NOMO-1 treated with dmso at 0.1 percent for 144 hours (cell line): ENCODE results near the gene PAX1.

Experiments used
- DNase-seq: peaks from one replicate; lab custom pipeline; 2025; ENCODE audit not compliant: unreplicated experiment; lab: John Stamatoyannopoulos, UW

PAX1 gene

GRCh38 chr20:21705575-21706260 lies at the start of gene PAX1:
Gene PAX1, plus strand, starts transcription at chr20:21705664. Its CDS starts 49 bp downstream, at chr20:21705713.
- no peak for DNase-seq

DNA sequence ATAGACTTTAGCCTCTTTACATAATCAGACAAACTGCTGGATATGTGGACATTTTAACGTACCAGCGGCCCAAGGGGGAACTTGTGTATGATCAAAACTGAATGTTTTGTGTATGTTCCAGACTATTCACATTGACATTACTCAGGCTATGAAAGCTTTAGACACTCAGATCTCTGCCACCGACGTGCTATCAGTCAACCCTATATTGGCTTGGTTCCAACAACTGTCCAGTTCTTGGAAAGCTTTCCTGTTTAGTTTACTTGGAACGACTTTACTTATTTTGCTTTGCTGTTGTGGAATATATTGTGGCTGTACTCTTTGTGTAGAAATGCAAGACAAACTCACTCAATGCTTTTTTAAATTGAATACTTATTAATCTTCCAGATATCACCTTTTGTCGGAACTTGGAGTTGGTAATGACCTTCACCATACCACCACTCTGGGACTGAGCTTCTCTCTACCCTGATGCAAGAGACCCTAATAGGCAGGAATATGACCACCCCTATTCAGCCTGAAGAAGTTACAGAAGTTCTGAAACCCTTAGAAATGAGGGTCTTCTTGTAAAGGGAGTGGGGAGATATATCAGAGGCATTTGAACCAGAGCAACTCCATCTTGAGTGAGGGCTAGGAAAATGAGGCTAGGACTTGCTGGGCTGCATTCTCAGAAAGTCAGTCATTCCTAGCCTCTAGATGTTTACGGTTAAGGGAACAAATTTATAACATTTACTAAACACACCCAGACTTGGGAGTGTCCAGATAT lies 49.0 kb upstream of the PAX1 start:
- no peak for DNase-seq

GRCh38 chr20:21661488-21662055 lies 43.9 kb upstream of the PAX1 start:
- no peak for DNase-seq

DNA sequence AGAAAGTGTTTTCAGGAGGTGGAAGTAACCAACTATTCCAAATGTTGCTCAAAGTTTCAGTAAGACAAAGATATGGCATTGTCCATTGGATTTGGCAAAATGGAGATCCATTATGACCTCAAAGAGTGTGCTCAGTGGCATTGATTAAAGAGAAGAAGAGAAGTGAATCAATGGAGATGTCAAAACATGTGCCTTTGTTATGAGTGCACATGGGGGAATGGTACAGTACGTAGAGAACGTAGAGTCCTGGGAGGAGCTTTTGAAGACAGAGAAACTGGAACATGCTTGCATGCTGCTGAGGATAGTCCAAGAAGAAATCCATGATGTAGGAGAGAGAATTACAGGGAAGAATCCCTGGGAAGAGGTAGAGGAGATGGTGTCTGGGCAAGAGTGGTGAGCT lies 42.0 kb upstream of the PAX1 start:
- no peak for DNase-seq

DNA sequence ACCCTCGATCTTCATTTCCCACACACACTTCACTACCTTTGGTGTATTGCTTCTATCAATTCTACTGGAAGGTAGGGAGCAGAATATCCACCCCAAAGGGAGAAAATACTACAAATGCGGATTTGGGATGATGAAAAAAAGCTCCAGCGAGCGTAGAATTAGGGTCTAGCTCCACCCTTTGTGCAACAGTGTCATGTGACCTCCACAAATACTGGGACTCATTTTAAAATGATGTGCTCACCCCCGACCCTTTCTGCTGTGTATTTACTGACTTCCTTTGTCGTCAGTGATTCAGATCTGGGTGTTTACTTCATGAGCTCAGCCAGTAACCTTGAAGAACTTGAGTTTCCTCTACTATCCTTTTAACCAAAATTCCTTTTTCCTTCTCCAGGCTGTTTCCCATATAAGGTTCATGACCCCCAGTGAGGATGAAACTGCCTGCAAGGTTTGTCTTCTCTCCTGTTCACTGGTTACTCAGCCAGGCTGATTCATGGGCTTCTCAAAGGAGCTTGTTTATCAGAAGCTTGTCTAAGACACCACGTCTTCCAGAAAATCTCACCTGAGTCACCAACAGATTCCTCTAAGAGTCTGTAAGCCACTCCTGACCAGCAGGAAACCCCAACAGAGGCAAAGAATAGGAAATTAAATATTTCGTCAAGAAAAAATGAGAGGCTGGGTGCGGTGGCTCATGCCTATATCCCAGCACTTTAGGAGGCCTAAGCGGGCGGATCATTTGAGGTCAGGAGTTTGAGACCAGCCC lies 39.6 kb upstream of the PAX1 start:
- DNase-seq = no peak

DNA sequence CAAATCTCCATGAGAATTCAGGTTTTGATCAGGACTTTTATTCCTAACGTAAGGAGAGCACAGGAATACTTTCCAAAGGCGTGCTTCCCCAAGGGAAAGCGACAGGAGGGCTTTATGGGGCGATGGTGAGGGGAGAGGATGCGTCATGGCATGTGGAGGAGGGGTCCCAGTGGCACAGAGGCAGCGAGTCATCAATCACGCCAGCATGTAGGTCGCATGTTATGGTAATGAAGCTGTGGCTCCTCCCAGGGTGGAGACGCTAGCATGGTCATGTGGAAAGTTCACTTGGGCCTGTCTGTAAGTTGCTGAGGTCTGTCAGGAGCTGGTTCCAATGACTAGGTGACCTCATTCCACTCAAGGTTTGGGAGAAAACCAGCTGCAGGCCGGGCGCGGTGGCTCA lies 35.3 kb upstream of the PAX1 start:
- no peak for DNase-seq

GRCh38 chr20:21670981-21671380 lies 34.5 kb upstream of the PAX1 start:
- DNase-seq = no peak

DNA sequence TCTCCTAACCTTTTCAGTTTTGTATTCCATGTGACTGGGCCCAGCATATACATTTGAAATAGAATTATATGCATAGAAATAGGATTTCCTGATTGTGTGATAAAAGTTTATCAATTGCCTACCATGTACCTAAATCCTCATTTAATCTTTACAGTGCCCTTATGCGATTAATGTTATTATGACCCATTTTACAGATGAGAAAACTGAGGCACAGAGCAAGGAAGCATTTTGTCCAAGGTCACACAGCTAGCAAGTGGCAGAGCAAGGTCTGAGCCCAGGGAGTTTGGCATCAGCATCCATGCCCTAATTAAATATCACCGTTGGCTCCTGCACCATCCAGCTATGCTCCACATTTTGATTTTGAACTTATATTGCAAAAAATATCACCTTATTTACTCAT lies 28.2 kb upstream of the PAX1 start:
- no peak for DNase-seq

- no peak for DNase-seq
Measured at GRCh38 chr20:21677781-21678180, 27.7 kb upstream of the PAX1 start.

DNA sequence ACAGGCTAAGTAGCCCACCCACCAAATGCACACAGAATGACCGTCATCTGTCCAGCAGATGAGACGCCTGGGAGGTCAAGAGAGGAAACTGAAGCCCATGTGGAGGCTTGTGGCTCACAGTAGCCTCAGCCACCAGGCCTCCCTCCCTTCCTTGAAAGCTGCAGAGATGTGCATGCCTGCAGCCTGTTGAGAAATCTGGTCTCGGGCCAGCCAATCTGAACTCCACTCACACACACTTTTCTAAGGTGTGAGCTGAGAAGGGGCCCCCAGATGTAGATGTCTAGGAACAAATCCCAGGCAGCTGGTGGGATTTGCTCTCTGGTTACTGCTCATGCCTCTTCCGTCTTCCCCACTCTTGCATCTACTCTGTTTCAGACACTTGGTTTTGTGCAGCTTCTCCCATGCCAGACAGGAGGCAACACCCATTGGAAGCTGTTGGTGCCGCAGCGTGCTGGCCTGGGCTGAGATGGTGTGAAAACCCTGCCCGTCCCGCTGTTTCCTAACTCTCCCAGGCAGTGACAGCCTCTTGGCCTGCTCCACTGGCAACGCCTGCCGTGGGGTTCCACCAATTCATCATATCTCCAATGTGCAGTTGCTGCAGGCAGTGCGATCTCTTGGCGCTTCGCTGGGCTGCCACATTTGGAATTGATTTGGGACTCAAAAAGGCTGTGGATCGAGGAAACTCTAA lies 24.1 kb upstream of the PAX1 start:
- DNase-seq = no peak

- no peak for DNase-seq
Measured at GRCh38 chr20:21681922-21682318, 23.5 kb upstream of the PAX1 start.

GRCh38 chr20:21682521-21682954 lies 22.9 kb upstream of the PAX1 start:
- DNase-seq = no peak

- DNase-seq = no peak
Measured at GRCh38 chr20:21684671-21685070, 20.8 kb upstream of the PAX1 start.

- no peak for DNase-seq
Measured at GRCh38 chr20:21685981-21686380, 19.5 kb upstream of the PAX1 start.

DNA sequence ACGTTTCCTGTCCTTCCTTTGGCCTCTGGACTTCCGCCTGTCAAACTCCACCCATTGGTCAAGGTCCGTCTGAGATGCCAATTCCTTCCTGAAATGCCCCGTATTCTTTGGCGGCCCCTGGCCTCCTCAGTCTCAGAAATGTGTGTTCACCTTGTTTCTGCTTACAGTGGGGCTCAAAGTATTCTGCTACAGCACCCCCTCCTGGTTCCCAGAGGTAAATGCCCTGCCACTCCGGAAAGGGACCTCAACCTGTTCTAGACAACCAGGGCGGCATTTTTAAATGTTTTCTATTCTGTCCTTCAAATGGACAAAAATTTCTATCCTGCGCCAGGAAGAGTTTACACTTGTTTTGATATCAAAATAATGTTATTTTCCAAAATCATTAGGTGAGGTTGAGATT lies 12.1 kb upstream of the PAX1 start:
- no peak for DNase-seq

DNA sequence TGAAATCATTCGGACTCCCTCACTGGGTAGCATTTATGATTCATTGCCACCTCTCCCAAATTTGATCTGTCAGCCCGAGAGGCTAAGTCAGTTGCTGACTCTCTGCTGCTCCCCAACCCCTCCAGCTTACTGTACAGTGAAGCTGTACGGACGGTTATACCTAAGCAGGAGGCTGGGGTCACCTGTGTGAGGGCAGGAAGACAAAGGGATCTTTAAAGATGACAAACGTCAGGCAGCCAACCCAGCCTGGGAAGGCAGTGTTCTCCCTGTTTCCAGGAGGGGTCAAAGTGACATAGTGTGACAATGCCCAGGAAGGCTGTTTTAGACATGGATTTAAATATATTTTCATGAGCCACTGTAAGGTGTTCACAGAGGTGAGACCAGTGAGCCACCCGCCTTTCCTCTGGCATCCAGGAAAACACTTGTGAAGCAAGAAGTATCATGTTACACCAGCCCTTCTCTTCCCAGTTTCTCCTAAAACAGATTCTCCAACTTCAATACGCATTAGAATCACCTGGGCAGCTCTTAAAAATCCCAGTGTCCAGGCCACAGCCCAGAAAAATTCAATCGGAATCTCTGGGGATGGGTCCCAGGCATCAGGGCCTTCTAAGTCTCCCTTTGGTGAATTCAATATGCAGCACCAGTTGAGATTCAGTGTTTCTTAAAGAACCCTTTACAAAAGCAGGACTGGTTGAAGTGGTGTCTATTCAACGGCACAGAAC lies 6.8 kb upstream of the PAX1 start:
- no peak for DNase-seq

DNA sequence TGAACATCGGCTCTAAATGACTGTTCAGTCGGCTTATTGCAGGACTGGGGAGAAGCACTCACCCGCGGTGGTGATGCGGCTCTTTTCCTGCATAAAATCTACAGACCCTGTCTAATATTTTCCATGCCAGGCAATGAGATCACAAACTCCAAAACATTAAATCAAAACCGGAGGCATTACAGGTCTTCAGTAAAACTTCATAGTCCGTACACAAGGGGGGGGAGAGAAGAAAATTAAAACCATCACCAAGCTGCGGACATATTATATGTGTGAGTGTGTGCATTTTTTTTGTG lies 6.3 kb upstream of the PAX1 start:
- no peak for DNase-seq

- DNase-seq = no peak
Measured at GRCh38 chr20:21701171-21701876, 4.1 kb upstream of the PAX1 start.

- DNase-seq = no peak
Measured at GRCh38 chr20:21702016-21702415, 3.4 kb upstream of the PAX1 start.
